ENCODE measurements around the gene EXOC7. TPM values are rescaled to one million over a fixed set of nuclear protein-coding genes. Genes with fewer than 3 reads are reported as not detected.

The EXOC7 gene
- polyA plus RNA-seq, 1 donor = 97.8 TPM

GRCh38 chr17:76146053-76146851 lies 42.7 kb upstream of the EXOC7 start:
- no CpG with 5 or more reads among the region's 22 CpGs for WGBS (ENCODE audit: insufficient coverage, low lambda C conversion rate)
- Histone ChIP-seq H3K27ac (ENCODE audit: low read length) (peak overlapping the region; percentile 2), H3K27me3 (ENCODE audit: control insufficient read depth, insufficient read depth, low read length) (no peaks in the 10 kb centered on the region), H3K4me1 (ENCODE audit: control insufficient read depth, insufficient read depth, low read length) (peaks cover 12% of the 10 kb centered on the region), H3K4me3 (ENCODE audit: low read length) (no peak overlapping the region), H3K9me3 (ENCODE audit: control insufficient read depth, low read depth, low read length) (peaks cover 1% of the 10 kb centered on the region), H3K36me3 (ENCODE audit: control insufficient read depth, insufficient read depth, low read length) (peaks cover 18% of the 10 kb centered on the region)
- DNase-seq = no peak

GRCh38 chr17:76145231-76146052 lies 41.9 kb upstream of the EXOC7 start:
- no peak overlapping the region for H3K4me3 ChIP-seq (ENCODE audit: low read length)
- WGBS (ENCODE audit: insufficient coverage, low lambda C conversion rate) = no CpG with 5 or more reads among the region's 25 CpGs
- H3K9me3 ChIP-seq (ENCODE audit: control insufficient read depth, low read depth, low read length) = peaks cover 5% of the 10 kb centered on the region
- H3K27me3 ChIP-seq (ENCODE audit: control insufficient read depth, insufficient read depth, low read length) = peaks cover 6% of the 10 kb centered on the region
- H3K4me1 ChIP-seq (ENCODE audit: control insufficient read depth, insufficient read depth, low read length) = peaks cover 14% of the 10 kb centered on the region
- H3K27ac ChIP-seq (ENCODE audit: low read length) = peak overlapping the region; percentile 2
- H3K36me3 ChIP-seq (ENCODE audit: control insufficient read depth, insufficient read depth, low read length) = peaks cover 12% of the 10 kb centered on the region
- no peak for DNase-seq

- Histone ChIP-seq H3K27me3 (ENCODE audit: control insufficient read depth, insufficient read depth, low read length) (peaks cover 34% of the 10 kb centered on the region), H3K9me3 (ENCODE audit: control insufficient read depth, low read depth, low read length) (peaks cover 5% of the 10 kb centered on the region), H3K36me3 (ENCODE audit: control insufficient read depth, insufficient read depth, low read length) (peaks cover 12% of the 10 kb centered on the region), H3K4me3 (ENCODE audit: low read length) (no peak overlapping the region), H3K27ac (ENCODE audit: low read length) (no peak overlapping the region), H3K4me1 (ENCODE audit: control insufficient read depth, insufficient read depth, low read length) (peaks cover 33% of the 10 kb centered on the region)
- no peak for DNase-seq
- no CpG with 5 or more reads among the region's 6 CpGs for WGBS (ENCODE audit: insufficient coverage, low lambda C conversion rate)
Observed at GRCh38 chr17:76142585-76143041, 39.0 kb upstream of the EXOC7 start.

GRCh38 chr17:76142039-76142584 lies 38.5 kb upstream of the EXOC7 start:
- peaks cover 12% of the 10 kb centered on the region for H3K36me3 ChIP-seq (ENCODE audit: control insufficient read depth, insufficient read depth, low read length)
- no peak overlapping the region for H3K4me3 ChIP-seq (ENCODE audit: low read length)
- H3K9me3 ChIP-seq (ENCODE audit: control insufficient read depth, low read depth, low read length) = peaks cover 5% of the 10 kb centered on the region
- no peak overlapping the region for H3K27ac ChIP-seq (ENCODE audit: low read length)
- WGBS (ENCODE audit: insufficient coverage, low lambda C conversion rate) = no CpG with 5 or more reads among the region's 10 CpGs
- no peak for DNase-seq
- H3K4me1 ChIP-seq (ENCODE audit: control insufficient read depth, insufficient read depth, low read length) = peaks cover 33% of the 10 kb centered on the region
- H3K27me3 ChIP-seq (ENCODE audit: control insufficient read depth, insufficient read depth, low read length) = peaks cover 38% of the 10 kb centered on the region

GRCh38 chr17:76141212-76142038 lies 37.8 kb upstream of the EXOC7 start, which contains the start of gene FOXJ1:
Gene FOXJ1, minus strand, starts transcription at chr17:76141245. Its CDS starts 850 bp downstream, at chr17:76140395.
- Histone ChIP-seq H3K4me1 (ENCODE audit: control insufficient read depth, insufficient read depth, low read length) (peaks cover 33% of the 10 kb centered on the region), H3K36me3 (ENCODE audit: control insufficient read depth, insufficient read depth, low read length) (peaks cover 12% of the 10 kb centered on the region), H3K27me3 (ENCODE audit: control insufficient read depth, insufficient read depth, low read length) (peaks cover 41% of the 10 kb centered on the region), H3K27ac (ENCODE audit: low read length) (no peak within 1 kb of the TSS), H3K9me3 (ENCODE audit: control insufficient read depth, low read depth, low read length) (peaks cover 5% of the 10 kb centered on the region), H3K4me3 (ENCODE audit: low read length) (peak within 1 kb of the TSS; percentile 48)
- WGBS (ENCODE audit: insufficient coverage, low lambda C conversion rate) = 60% methylated on average over 1 of the region's 59 CpGs
- peak; percentile 90 to 91 for DNase-seq

- H3K4me1 ChIP-seq (ENCODE audit: control insufficient read depth, insufficient read depth, low read length) = peaks cover 33% of the 10 kb centered on the region
- H3K36me3 ChIP-seq (ENCODE audit: control insufficient read depth, insufficient read depth, low read length) = peaks cover 7% of the 10 kb centered on the region
- DNase-seq = no peak
- peaks cover 5% of the 10 kb centered on the region for H3K9me3 ChIP-seq (ENCODE audit: control insufficient read depth, low read depth, low read length)
- H3K27ac ChIP-seq (ENCODE audit: low read length) = no peak overlapping the region
- H3K4me3 ChIP-seq (ENCODE audit: low read length) = peak overlapping the region; percentile 48
- WGBS (ENCODE audit: insufficient coverage, low lambda C conversion rate) = no CpG with 5 or more reads among the region's 24 CpGs
- peaks cover 47% of the 10 kb centered on the region for H3K27me3 ChIP-seq (ENCODE audit: control insufficient read depth, insufficient read depth, low read length)
Observed at GRCh38 chr17:76140661-76141211, 37.1 kb upstream of the EXOC7 start.

- peaks cover 33% of the 10 kb centered on the region for H3K4me1 ChIP-seq (ENCODE audit: control insufficient read depth, insufficient read depth, low read length)
- no CpG with 5 or more reads among the region's 78 CpGs for whole genome bisulfite sequencing (ENCODE audit: insufficient coverage, low lambda C conversion rate)
Observed at GRCh38 chr17:76139801-76140660, 36.4 kb upstream of the EXOC7 start.

GRCh38 chr17:76138896-76139752 lies 35.5 kb upstream of the EXOC7 start:
- no peaks in the 10 kb centered on the region for H3K36me3 ChIP-seq (ENCODE audit: control insufficient read depth, insufficient read depth, low read length)
- H3K27me3 ChIP-seq (ENCODE audit: control insufficient read depth, insufficient read depth, low read length) = peaks cover 55% of the 10 kb centered on the region
- H3K4me3 ChIP-seq (ENCODE audit: low read length) = no peak overlapping the region
- no CpG with 5 or more reads among the region's 15 CpGs for WGBS (ENCODE audit: insufficient coverage, low lambda C conversion rate)
- H3K27ac ChIP-seq (ENCODE audit: low read length) = no peak overlapping the region
- DNase-seq = no peak
- peaks cover 5% of the 10 kb centered on the region for H3K9me3 ChIP-seq (ENCODE audit: control insufficient read depth, low read depth, low read length)
- peaks cover 33% of the 10 kb centered on the region for H3K4me1 ChIP-seq (ENCODE audit: control insufficient read depth, insufficient read depth, low read length)

More at GRCh38 chr17:76139801-76140660, 36.4 kb upstream of the EXOC7 start:
- H3K4me3 ChIP-seq (ENCODE audit: low read length) = no peak overlapping the region
- peaks cover 5% of the 10 kb centered on the region for H3K9me3 ChIP-seq (ENCODE audit: control insufficient read depth, low read depth, low read length)
- H3K27ac ChIP-seq (ENCODE audit: low read length) = no peak overlapping the region
- H3K36me3 ChIP-seq (ENCODE audit: control insufficient read depth, insufficient read depth, low read length) = peaks cover 5% of the 10 kb centered on the region
- DNase-seq = peak in 1 of 2 donors; percentile 32
- peaks cover 50% of the 10 kb centered on the region for H3K27me3 ChIP-seq (ENCODE audit: control insufficient read depth, insufficient read depth, low read length)

All from large intestine (tissue), 3 donors.